Panc1 (cell line): ENCODE results near the gene ADAM12. TPM values are rescaled to one million over a fixed set of nuclear protein-coding genes. Genes with fewer than 3 reads are reported as not detected.

Experiments used
- ATAC-seq: fragments of 200-7000 bp; cut with Tn5 transposase; 2 replicates; pipeline ENCODE4 v1.9.1; 2020; ENCODE audit warnings: mild to moderate bottlenecking, moderate library complexity
- BruUV-seq: library from RNA; stranded (reverse); fragments of 400-500 nt; replicated peaks from 2 replicates; lab custom pipeline; 2021; lab: Mats Ljungman, UMichigan
- CTCF ChIA-PET: fragments of 300-600 bp; sonication (Branson Sonifier 250); formaldehyde crosslinking; loops from one replicate; lab custom pipeline; 2022; ENCODE audit warnings: antibody characterized with exemption; lab: Charles Lee
- POLR2A ChIA-PET: fragments of 300-600 bp; sonication (Branson Sonifier 250); formaldehyde crosslinking; loops from one replicate; lab custom pipeline; 2022; ENCODE audit warnings: antibody characterized with exemption; lab: Charles Lee
- DNase-seq: peaks from one replicate; pipeline ENCODE4 v3.0.0-alpha.2; 2010; ENCODE audit warnings: low read depth, low spot score
- H3K27ac ChIP-seq: 2 replicates; pipeline ENCODE4 v1.5.1; 2011; ENCODE audit warnings: mild to moderate bottlenecking, low read length, inconsistent platforms
- H3K27me3 ChIP-seq: fragments of 200-500 bp; sonication (Bioruptor generic); 2 replicates; pipeline ENCODE4 v1.6.0; 2014; ENCODE audit warnings: low read length, inconsistent platforms; ENCODE audit not compliant: control insufficient read depth, insufficient read depth
- H3K36me3 ChIP-seq: fragments of 200-500 bp; sonication (Bioruptor generic); 2 replicates; pipeline ENCODE4 v1.5.1; 2014; ENCODE audit warnings: inconsistent platforms, mild to moderate bottlenecking, low read length, moderate library complexity; ENCODE audit not compliant: control insufficient read depth, insufficient read depth
- H3K4me1 ChIP-seq: 2 replicates; pipeline ENCODE4 v1.5.1; 2011; ENCODE audit warnings: inconsistent platforms, mild to moderate bottlenecking, low read length, moderate library complexity; ENCODE audit not compliant: control insufficient read depth, insufficient read depth
- H3K4me3 ChIP-seq, 2 experiments: 2 replicates each; pipeline ENCODE4 v1.5.1; 2011 to 2012; ENCODE audit warnings: low read depth in 2 of 2, low read length in 2 of 2, mild to moderate bottlenecking in 2 of 2, inconsistent platforms in 1 of 2, moderate library complexity in 1 of 2
- H3K9me3 ChIP-seq: fragments of 200-500 bp; sonication (Bioruptor generic); 2 replicates; pipeline ENCODE4 v1.5.1; 2014; ENCODE audit warnings: low read depth, mild to moderate bottlenecking, inconsistent platforms, low read length, moderate library complexity; ENCODE audit not compliant: control insufficient read depth, insufficient read depth
- POLR2AphosphoS5 ChIP-seq: IDR thresholded peaks from 2 replicates; pipeline ENCODE4 v1.6.1; 2012; ENCODE audit warnings: mild to moderate bottlenecking, low read depth, low read length, moderate library complexity
- SIN3A ChIP-seq: IDR thresholded peaks from 2 replicates; pipeline ENCODE4 v1.6.1; 2012; ENCODE audit warnings: low read depth, mild to moderate bottlenecking, low read length, moderate library complexity, borderline replicate concordance; ENCODE audit not compliant: insufficient read depth
- TCF7L2 ChIP-seq: IDR thresholded peaks from 2 replicates; pipeline ENCODE4 v1.6.1; 2011; ENCODE audit warnings: mild to moderate bottlenecking, low read depth, low read length, inconsistent platforms
- in situ Hi-C: cut with HindIII; loops from 2 replicates; pipeline ENCODE4 v1.10.0; 2016; ENCODE audit warnings: low sequenced_read_pairs, low pct_unique_long_range_greater_than_20kb
- intact Hi-C: fragments of 100-400 bp; cut with micrococcal nuclease; formaldehyde crosslinking; loops from one replicate; pipeline ENCODE4 v1.10.0; 2022; ENCODE audit not compliant: unreplicated experiment
- total RNA-seq: library from RNA; stranded (reverse); gene quantifications from one replicate; pipeline ENCODE4 v1.2.1, GENCODE V29; 2021; ENCODE audit not compliant: unreplicated experiment
- TF ChIP-seq, protein P1 (sequence below), 2 experiments: IDR thresholded peaks; 2 replicates each; pipeline ENCODE4 v1.6.1; 2011 to 2012; ENCODE audit warnings: low read depth in 2 of 2, control low read depth in 1 of 2, low read length in 1 of 2, mild to moderate bottlenecking in 1 of 2, moderate library complexity in 1 of 2; ENCODE audit not compliant: insufficient read depth in 1 of 2
- TF ChIP-seq, protein P2 (sequence below): fragments of 450-650 bp; IDR thresholded peaks from 2 replicates; pipeline ENCODE4 v1.5.1; 2017; ENCODE audit warnings: mild to moderate bottlenecking

Gene ADAM12
- total RNA-seq, 1 experiment from 2014 or later = 0.10 TPM

DNA sequence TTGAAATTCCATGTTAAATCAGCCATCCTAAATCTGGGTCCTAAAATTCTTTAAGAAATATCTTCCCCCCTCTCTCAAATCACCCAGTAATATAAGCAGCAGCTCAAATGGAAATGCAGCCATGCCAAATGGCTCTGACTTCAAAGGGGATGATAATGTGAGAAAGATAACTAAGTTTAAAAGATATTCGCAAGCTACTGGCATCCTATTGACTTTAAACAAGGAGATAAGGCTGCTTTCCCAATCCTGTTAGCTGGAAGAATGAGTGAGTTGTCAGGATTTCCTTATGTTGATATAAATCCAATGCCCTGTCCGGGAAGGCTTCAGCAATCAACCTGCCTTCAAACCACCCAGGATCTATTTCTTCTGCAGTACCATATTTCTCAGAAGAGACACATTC lies 320.0 kb downstream of the ADAM12 start:
- Histone ChIP-seq H3K4me3 (no peak overlapping the region), H3K36me3 (no peaks in the 10 kb centered on the region), H3K27ac (no peak overlapping the region), H3K9me3 (no peaks in the 10 kb centered on the region), H3K27me3 (no peaks in the 10 kb centered on the region), H3K4me1 (0 out of 2 replicates have a peak, but pooled peaks cover 3% of the 10 kb centered on the region)
- in situ Hi-C loops = no loop called here
- DNase-seq = no peak
- no peak for ATAC-seq
- TF ChIP-seq POLR2AphosphoS5 (no peak), TCF7L2 (no peak), SIN3A (no peak)
- TF ChIP-seq, protein P1, sequence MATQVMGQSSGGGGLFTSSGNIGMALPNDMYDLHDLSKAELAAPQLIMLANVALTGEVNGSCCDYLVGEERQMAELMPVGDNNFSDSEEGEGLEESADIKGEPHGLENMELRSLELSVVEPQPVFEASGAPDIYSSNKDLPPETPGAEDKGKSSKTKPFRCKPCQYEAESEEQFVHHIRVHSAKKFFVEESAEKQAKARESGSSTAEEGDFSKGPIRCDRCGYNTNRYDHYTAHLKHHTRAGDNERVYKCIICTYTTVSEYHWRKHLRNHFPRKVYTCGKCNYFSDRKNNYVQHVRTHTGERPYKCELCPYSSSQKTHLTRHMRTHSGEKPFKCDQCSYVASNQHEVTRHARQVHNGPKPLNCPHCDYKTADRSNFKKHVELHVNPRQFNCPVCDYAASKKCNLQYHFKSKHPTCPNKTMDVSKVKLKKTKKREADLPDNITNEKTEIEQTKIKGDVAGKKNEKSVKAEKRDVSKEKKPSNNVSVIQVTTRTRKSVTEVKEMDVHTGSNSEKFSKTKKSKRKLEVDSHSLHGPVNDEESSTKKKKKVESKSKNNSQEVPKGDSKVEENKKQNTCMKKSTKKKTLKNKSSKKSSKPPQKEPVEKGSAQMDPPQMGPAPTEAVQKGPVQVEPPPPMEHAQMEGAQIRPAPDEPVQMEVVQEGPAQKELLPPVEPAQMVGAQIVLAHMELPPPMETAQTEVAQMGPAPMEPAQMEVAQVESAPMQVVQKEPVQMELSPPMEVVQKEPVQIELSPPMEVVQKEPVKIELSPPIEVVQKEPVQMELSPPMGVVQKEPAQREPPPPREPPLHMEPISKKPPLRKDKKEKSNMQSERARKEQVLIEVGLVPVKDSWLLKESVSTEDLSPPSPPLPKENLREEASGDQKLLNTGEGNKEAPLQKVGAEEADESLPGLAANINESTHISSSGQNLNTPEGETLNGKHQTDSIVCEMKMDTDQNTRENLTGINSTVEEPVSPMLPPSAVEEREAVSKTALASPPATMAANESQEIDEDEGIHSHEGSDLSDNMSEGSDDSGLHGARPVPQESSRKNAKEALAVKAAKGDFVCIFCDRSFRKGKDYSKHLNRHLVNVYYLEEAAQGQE (IDR thresholded peaks at IDR 0.05; ENCODE audit: insufficient read depth in 1 of 2, low read depth in 2 of 2, low read length in 1 of 2) = no peak
- TF ChIP-seq, protein P2, sequence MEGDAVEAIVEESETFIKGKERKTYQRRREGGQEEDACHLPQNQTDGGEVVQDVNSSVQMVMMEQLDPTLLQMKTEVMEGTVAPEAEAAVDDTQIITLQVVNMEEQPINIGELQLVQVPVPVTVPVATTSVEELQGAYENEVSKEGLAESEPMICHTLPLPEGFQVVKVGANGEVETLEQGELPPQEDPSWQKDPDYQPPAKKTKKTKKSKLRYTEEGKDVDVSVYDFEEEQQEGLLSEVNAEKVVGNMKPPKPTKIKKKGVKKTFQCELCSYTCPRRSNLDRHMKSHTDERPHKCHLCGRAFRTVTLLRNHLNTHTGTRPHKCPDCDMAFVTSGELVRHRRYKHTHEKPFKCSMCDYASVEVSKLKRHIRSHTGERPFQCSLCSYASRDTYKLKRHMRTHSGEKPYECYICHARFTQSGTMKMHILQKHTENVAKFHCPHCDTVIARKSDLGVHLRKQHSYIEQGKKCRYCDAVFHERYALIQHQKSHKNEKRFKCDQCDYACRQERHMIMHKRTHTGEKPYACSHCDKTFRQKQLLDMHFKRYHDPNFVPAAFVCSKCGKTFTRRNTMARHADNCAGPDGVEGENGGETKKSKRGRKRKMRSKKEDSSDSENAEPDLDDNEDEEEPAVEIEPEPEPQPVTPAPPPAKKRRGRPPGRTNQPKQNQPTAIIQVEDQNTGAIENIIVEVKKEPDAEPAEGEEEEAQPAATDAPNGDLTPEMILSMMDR = no peak
- no TSS peak for BruUV-seq
- ChIA-PET POLR2A (no interaction called here), CTCF (no interaction called here)
- intact Hi-C loops = no loop called here

DNA sequence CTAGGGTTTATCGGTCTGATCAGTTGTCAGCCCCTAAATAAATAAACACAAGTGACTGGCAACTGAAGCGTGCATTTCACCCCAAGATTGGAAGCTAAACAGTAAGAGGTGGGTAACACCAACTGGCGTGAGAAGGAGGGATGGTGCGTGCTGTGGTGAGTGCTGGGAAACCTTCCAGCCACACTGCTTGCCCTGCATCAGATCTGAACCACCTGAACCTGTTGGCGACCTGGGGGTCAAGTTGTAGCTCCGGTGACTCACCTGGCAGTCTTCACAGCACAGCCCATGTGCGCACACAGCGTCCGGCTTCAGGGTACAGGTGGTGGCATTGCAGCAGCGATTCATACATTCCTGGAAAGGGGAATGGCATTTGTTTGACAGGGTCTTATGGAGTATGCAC lies 321.8 kb downstream of the ADAM12 start:
- CTCF ChIA-PET = no interaction called here
- Histone ChIP-seq H3K9me3 (no peaks in the 10 kb centered on the region), H3K4me1 (peaks cover 16% of the 10 kb centered on the region), H3K27ac (no peak overlapping the region), H3K4me3 (no peak overlapping the region), H3K36me3 (no peaks in the 10 kb centered on the region), H3K27me3 (no peaks in the 10 kb centered on the region)
- intact Hi-C loops = no loop called here
- no peak for DNase-seq
- no peak for TF ChIP-seq TCF7L2
- TF ChIP-seq, protein P1 (IDR thresholded peaks at IDR 0.05; ENCODE audit: insufficient read depth in 1 of 2, low read depth in 2 of 2, low read length in 1 of 2) = no peak
- in situ Hi-C loops = no loop called here
- POLR2A ChIA-PET = no interaction called here
- ATAC-seq = no peak
- BruUV-seq = no TSS peak
